ENCODE results near the gene FOXL3.

FOXL3 gene

GRCh38 chr7:289756-290553 lies at the start of gene FOXL3:
FOXL3 (plus strand) TSS chr7:290170; CDS start chr7:290170, 0 bp downstream.
- no peak for TF ChIP-seq CTCF (IDR thresholded peaks at IDR 0.05)

- no peak for TF ChIP-seq CTCF (IDR thresholded peaks at IDR 0.05)
Measured at GRCh38 chr7:240887-241421, 49.0 kb upstream of the FOXL3 start.

GRCh38 chr7:241513-241912 lies 48.5 kb upstream of the FOXL3 start:
- no peak for TF ChIP-seq CTCF (IDR thresholded peaks at IDR 0.05)

DNA sequence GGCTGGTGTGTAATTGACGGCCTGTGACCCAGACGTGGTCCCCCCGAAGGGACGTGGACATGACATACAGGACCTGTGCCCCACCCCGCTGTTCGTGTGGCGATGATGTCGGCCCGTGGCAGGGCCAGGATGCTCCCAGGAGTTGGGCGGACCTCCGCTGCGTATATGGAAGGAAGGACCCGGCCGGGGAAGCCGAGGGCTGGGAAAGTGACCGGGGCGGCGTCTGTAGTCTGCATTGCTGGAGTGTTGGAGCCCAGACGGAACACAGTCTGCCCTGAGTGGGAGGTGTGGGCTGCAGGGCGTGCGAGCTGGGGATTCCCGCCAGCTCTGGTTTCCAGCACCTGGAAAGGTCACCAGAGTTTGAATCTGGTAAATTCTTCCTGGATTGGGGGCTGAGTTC lies 45.0 kb upstream of the FOXL3 start:
- TF ChIP-seq CTCF (IDR thresholded peaks at IDR 0.05), result no peak

- TF ChIP-seq CTCF (IDR thresholded peaks at IDR 0.05), result no peak
Measured at GRCh38 chr7:245574-246295, 44.2 kb upstream of the FOXL3 start.

DNA sequence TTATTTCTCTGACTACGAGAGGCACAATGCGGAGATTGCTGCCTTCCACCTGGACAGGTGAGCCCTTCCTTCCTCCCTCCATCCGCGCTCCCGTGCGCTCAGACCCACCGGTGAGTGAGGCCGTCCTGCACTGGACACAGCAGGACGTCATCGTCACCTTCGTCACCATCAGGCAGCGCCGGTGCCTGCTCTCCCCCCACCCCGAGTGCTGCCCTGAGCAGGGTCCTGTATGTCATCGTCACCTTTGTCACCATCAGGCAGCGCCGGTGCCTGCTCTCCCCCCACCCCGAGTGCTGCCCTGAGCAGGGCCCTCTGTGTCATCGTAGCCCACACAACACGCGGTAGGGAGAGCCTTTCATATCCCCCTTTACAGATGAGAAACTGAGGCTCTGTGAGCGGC lies 43.5 kb upstream of the FOXL3 start:
- no peak for TF ChIP-seq CTCF (IDR thresholded peaks at IDR 0.05)

DNA sequence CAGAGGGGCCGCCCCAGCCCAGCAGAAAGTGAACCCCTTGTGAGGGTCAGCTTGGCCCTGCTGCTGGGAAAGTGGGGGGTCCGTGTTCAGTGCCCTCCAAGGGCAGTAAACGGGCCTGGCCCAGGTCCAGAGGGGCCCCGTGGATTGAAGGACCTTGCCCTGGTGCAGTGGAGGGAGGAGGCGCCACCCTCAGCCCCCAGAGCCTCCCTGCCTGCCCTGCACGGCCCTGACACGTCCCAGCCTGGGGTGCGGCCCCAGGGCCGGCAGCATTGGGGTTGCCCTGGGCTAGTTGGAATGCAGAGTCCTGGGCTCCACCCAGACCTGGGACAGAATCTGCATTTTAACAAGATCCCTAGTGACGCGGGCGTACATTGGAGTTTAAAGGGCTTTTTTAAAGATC lies 42.8 kb upstream of the FOXL3 start:
- TF ChIP-seq CTCF (IDR thresholded peaks at IDR 0.05), result no peak
